Cerebellar cortex (tissue), 1 donor: ENCODE results near the gene RIMBP2.
"Not testable (repeated sequence)": the region's sequence is repeated elsewhere in the genome, so short reads cannot be mapped to it uniquely, and the experiment has no call there.

Experiments
- DNase-seq: peaks from one replicate; pipeline ENCODE4 v3.0.0-alpha.2; 2015; ENCODE audit warnings: low spot score

RIMBP2 gene

DNA sequence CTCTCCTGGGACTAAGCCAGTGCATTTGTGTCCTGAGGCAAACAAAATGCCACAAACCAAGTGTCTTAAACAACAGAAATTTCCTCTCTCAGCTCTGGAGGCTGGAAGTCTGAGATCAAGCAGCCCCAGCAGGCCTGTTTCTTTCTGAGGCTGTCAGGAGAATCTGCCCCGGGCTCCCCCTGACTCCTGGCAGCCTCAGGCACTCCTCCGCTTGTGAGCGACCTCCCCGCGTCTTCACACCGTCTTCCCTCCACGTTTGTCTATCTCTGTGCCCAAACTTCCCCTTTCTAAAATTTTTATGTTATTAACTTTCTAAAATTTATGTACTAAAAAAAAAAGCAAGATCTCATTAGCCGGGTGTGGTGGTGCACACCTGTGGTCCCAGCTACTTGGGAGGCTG is 59.7 kb downstream of the RIMBP2 start:
- DNase-seq, result no peak

DNA sequence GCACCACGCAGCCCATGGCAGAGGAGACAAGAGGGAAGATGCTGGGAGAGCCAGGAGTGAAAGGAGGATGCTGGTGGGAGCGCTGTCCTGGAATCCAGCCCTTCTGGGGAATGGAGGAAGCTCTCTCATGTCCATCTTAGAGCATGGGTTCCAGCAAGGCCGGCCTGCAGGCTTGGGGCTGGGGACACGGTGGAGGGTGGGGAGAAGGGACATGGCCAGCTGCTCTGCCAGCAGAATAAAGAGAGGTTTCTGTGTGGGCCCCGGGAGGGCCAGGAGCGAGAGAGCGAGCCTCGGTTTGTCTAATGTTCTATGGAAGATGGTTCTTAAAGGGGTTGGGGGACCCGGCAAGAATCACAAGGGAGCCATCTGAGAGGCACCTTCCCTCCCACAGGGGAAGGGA is 60.2 kb downstream of the RIMBP2 start:
- no peak for DNase-seq

DNA sequence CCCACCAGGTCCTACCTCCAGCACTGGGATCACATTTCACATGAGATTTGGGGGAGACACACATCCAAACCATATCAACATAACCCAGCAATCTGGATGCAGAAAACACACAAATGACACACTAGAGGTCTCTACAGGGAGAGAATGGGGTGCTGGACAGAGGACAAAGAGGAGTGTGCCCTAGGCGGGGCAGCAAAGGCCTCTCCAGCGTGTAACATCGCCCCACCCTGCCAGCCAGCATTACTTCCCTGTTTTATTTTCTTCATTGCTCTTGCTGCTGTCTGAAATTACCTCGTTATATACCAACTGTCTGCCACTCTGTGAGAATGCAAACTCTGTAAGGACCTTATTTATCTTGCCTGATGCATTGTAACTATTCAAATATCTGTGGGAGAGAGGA is 61.1 kb downstream of the RIMBP2 start:
- DNase-seq, result no peak

DNA sequence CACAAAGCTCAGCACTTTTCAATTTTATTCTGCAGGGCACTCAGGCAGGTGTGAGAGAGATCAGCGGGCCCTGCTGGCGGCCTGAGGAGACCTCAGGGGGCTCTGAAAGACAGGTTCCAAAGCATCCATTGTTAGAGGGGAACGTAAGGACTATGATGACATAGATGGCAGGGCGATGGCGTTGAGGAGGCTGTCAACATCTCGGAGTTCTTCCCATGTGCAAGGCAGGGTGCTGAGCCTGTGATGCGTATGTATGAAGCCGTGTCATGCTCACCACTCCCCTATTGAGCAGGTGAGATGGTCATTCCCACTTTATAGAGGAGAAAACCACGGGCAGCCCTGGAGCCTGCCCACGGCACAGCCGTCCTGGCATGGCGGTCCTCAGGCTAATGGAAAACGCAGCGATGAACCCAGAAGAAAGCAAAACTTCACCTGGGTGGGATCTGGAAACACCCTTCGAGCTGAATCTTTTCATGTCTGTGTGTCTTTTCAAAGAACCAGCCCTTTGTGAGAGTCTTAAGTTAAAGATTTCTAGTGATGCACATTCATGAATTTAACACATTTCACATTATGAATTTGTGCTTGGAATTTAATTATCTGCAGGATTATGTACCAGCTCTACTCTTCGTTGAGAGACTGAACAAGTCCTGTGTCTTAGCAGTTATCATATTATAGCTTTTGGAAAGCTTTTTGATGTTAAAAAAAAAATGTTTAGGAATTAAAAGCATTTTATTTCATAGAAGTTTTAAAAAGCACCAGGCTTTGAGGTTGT is 64.7 kb downstream of the RIMBP2 start:
- DNase-seq, result no peak

DNA sequence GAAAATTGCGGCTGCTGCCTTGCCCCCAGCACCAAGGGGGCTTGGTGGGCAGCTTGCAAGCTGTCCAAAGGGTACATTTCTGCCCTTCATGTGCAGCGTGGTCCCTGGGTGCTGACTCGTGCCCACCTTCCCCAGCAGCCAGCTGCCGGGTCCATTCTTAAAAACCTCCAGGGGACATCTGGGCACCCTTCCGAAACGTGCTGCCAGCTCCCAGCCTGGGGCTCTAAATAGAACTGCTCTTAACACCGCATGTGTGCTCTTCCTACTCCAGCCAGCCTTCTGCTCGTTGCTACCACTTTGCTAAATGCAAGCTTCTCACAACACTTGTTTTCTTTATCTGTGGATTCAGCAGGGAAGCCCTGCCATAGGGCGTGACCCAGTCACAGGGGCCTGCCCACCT is 66.0 kb downstream of the RIMBP2 start:
- no peak for DNase-seq

DNA sequence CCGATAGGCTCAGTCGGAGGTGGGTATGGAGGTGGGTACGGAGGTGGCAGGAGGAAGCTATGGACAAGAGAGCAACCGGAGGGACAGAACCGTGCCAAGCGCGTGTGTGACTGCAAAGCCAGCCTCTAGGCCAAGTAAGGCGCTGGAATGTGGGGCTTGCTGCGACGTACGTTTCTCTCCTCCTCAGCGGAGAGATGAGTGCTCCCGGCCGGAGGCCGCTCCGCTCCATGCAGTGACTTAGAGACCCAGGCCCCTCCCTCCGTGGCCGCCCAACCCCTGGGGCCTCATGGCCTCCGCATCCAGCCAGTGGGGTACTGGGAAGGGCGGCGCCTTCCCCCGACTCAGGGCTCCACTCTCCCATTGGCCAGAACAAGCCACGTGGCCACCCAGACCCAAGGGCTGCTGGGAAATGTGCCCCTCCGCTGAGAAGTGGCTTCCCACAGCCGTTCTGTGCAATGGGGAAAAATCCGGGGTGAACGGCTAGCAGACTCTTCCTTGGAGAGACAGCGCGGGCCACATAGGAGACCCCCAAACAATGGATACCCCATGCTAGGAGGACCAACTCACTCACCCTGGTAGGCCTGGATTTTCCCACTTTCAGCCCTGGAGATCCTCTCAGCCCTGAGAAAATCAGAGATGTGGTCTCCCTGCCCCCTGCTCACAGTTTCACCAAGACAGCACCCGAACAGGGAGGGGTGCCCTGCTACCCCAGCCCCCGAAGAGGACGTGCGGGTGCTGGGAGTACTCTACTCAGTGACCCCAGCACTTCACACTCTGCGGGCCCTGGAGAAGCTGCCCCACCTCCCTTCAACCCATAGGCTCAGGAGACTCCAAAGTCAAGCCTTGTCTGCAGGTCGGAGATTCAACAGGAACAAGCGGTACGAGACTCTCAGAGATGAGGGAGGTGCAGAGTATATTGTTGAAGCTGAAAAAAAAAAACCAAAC is 66.7 kb downstream of the RIMBP2 start:
- DNase-seq, result no peak

DNA sequence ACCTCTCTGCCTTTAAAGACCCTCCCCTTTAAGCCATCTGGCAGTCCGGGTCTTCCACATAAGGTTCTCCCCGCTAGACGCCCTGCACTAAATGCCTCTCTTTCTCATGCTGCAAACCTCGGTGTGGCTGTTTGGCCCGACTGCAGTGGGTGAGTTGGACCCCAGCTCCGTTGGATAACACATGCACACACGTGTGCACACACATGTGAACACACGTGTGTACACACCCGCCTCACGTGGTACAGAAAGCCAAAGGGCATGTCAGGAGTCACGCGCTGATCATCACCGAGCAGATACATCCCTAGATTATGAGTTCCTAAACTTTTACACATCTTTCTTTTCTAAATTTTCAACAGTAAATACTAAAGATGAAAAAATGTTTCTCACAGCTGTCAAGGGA is 68.3 kb downstream of the RIMBP2 start:
- DNase-seq, result no peak

DNA sequence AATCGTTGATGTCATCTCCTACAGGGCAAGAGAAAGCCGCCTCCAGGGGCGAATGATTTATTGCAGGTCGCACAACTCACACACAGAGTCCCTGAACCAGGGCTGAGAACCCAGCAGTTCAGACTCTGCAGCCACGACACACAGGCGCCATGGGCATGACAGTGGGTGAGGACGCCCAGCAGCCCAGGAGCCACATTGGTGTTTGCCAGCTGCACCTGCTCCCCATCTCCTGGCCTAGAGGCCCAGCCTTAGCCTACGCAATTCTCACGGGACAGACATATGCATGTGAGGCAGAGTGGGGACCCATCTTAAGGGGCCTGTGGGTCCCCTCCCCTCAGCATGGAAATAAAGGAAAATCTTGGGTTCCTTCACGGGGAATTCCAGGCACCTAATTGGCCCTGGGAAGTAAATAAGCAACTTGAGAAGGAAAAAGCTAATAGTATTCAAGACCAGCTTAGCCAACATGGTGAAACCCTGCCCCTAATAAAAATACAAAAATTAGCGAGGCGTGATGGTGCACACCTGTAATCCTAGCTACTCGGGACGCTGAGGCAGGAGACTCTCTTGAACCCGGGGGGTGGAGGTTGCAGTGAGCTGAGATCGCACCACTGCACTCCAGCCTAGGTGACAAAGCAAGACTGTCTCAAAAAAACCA is 69.3 kb downstream of the RIMBP2 start:
- no peak for DNase-seq

DNA sequence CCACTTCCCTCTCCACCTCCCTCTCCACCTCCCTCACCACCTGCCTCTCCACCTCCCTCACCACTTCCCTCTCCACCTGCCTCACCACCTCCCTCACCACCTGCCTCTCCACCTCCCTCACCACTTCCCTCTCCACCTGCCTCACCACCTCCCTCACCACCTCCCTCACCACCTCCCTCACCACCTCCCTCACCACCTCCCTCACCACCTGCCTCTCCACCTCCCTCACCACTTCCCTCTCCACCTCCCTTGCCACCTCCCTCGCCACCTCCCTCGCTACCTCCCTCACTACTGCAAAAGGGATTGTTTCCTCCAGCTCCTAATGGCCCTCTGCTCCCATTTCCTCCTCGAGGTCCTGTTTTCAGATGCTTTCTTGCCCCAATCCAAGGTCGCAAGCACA is 69.9 kb downstream of the RIMBP2 start:
- not testable (repeated sequence) for DNase-seq

DNA sequence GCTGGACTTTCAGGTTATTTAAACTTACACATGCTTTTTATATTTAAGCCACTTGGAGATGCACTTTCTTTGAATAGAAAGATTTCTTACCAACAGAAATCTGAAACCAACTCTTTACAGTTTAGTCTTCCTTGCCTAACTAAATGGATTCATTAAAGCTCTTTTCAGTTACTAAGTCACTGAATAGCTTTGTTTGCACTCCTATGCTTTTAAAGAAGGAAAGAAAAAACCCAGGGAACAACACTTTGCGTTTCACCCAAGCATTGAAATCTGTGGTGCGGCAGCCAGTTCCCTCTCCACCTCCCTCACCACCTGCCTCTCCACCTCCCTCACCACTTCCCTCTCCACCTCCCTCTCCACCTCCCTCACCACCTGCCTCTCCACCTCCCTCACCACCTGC is 70.3 kb downstream of the RIMBP2 start:
- DNase-seq, result no peak

DNA sequence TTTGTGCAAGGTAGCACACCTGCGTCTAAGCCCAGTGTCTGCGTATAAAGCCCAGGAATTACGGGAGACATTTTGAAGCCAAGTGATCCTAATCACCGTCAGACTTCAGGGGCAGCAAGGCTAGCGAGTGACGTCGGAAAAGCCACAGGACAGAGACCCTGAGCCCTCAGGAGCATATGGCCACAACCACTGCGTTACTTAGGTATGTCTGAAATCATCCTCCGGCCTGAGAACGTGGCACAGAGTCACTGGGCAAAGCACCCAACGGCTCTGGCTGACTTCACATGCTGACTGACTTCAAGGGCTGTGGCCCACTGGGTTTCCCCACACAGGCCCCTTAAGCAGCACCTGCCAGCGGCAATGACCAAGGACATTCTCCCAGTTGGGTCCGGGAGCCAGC is 71.5 kb downstream of the RIMBP2 start:
- no peak for DNase-seq

DNA sequence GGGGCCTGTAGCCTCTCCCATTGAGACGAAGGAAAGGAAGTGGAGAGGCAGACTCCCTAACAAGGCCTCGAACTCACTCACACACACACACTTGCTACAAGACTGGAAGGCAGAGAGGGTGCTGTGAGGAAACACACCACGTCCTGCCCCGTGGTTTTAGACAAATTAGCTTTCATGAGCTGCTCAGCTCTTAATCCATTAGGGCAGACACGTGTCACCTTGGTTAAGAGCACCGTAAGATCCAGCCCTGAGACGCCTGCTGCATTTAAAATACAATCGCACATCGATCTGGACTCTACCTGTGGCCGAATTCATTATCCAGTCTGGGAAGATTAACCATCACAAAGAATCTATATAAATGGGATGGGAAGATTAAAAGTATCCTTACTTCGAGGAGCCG is 72.0 kb downstream of the RIMBP2 start:
- DNase-seq, result no peak

DNA sequence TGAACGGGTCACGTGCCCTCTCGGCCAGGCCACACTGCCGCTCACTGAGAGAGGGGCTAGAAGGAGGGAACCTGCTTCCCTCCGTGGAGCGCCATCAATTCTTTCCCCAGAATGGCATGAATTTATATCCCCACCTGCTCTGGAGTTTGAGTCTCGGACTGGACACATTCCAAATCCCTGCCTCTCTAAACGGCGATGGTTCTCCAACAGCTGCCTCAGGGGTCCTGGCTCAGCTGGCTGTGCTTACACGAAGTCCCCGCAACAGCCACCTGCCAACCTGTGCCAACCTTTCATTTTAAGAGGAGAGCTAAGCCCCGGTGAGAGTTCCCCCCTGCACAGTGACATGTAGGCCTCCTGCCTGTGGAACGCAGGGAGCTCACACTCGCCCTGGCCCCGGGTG is 73.2 kb downstream of the RIMBP2 start:
- DNase-seq, result no peak

DNA sequence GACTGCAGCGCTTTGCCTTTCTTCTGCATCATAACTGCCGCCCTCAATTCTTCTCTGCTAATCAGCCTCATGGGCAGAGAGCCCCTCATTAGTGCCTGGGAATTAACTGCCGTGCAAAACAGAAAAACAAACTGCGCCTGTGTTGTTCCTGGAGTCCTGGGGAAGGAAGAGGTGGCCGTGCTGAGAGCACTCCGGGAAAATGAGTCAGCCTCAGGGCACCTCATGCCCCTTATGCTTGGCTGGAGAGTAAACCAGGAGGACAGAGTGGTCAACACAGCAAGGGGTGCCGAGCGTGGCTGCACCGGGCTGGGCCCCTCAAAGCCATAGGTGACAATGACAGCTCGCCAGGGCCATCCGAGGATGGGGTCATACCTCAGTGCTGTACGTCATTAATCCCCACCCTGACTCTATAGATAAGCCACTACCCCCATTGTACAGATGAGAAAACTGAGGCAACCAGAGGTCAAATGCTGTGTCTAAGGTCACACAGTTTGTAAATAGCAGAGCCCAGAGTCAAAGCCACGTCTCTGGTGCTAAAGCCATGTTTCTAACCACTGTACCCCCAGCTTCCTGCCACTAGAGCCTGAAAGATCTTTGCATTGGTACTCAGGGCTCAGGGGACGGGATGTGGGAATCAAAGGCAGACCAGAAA is 74.4 kb downstream of the RIMBP2 start:
- no peak for DNase-seq

DNA sequence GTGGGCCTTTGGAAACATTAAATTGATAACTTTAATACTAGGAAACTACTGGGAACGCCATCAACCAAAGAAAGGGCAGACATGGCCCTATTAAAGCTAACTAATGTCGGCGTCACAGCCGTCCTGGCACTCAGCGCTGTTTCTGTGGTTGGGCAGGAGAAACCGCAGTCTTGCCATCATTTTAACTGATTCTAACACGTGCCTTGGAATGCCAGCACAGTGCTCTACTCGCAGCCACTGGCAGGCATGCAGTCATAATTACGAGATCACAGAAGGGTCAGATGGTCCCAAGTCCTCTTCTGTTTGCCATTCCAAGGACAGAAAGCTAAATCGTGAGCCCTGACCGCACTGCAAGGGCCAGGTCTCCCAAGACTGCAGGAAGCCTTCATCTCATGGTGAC is 75.2 kb downstream of the RIMBP2 start:
- no peak for DNase-seq

DNA sequence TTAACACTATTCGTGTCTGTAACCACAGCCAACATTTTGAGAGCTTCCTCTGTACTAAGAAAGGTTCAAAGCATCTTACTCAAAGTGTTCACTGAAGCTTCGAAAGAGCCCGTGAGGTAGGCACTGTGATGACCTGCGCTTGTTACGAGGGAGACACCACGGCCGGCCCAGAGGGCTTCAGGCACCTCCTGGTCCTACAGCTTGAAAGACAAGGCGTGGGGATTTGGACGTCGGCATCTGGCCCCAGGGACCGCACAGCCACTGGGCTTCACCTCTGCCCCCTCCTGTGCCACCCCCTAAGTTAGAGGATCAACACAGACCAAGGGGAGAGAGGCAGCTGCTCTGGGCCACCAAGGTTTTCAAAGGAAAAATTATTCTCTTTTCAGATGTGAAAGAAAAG is 75.6 kb downstream of the RIMBP2 start:
- no peak for DNase-seq

DNA sequence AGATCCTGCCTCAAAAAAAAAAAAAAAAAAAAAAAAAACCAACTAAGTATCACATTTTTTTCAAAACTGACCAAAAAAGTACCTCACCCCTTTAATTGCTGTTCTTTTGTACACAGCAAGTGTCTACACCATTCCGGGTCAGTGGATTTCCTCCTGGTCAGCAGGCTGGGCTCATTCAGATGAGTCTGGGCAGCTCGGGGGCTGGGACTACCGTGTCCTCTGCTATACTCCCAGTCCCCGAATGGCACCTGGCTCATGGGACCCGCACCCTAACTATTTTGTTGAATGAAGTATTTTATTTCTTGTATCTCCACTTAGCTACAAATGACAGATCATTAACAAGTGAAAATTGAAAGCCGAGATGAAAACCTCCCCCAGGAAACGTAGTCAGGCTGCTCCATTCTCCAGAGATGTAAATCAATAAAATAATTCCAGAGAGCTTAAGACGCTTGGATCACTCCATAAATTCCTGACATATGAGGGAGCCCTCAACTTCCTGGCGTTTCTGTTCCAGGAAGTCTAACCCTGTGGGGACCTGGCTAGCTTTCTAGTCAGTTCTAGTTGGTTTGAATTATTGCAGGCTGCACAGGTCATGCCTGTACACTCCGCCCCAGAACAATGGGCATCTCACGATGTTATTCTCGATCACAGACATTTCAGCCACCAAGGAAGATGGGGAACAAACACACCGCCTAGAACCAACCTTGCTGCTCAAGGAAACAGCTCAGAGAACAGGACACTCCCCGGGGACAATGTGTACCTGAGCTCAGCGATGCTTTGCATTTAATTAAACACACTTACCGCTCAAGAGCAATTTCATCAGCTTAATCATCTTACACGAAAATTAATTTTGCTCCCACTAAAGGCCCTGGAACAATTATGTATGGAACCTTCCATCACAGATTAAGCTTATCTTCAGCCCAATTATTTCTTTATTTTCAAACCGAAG is 76.3 kb downstream of the RIMBP2 start:
- DNase-seq, result no peak

DNA sequence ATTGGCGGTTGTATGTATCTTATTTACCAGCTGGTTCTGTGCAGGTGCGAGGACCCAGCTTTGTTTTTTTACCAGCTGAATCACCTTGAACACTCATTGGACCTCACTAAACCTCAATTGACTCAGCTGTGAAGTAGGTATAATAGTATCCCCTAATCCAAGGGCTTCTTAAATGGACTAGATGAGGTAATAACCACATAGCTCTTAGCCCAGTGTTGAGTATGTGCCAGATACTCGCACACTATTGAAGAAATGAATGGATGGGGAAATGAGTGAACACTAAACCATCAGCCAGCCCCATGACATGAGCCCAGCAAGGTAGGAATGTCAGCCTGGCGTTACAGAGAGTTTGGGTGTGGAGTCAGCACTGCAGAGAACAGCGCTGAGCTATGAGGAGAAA is 79.7 kb downstream of the RIMBP2 start:
- DNase-seq, result no peak

DNA sequence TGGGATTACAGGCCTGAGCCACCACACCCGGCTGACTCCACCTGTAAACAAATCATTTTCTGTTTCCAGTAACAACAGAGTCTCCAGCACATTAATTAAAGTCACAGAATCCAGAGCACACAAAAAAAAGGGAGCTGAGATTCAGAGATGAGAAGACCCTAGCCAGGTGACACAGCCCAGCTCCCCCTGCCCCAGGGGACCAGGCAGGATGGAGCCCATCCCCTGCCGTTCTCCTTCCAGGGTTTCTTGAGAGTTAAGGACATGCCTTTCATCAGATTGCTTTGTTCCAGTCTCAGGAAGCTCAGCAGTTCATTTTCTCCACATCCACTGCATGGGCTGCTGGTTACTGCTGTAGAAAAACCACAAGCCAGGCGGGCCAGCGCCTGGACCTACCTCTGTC is 81.2 kb downstream of the RIMBP2 start:
- DNase-seq, result no peak

DNA sequence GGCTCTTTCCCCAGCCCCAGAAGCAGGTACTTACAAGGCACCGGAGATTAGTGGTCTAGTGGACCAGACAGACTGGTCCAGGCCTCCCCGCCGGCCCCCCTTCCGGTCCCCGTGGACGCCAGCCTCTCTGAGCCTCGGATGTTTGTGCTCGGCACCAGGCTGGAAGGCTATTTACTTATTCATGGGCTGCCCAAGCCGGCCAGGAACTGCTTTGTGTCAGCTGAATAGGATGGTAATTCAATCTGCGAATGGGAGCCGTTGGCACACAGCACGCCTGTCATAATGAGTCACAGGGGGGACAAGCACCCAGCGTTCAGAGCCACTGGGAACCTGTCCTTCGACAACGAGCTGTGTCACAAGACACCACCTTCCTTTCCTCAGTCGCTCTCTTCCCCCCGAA is 82.3 kb downstream of the RIMBP2 start:
- DNase-seq, result peak; percentile 19

DNA sequence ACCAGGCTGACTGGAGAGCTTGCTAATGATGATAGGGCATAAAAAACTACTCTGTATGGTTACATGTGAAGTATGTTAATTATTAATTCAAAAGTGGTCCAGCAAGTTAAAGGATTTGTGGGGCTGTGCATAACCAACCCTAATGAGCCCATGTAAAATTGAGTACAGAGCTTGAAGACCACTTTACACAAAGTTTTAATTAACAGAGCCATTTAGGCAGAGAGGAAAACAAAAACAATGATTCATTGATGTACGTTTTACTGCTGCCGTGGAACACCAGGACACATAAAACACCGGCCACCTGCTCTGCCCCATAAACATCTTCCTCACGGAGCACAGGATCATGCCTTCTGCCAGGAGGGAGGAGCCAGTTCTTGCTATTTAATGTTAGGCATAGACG is 83.5 kb downstream of the RIMBP2 start:
- DNase-seq, result no peak
